PFSK-1 (cell line): ENCODE results near the gene ZNF548.

Experiments used
- FOXP2 ChIP-seq: optimal IDR thresholded peaks from 2 replicates; pipeline ENCODE3; 2011; ENCODE audit warnings: borderline replicate concordance, control low read depth, inconsistent platforms; ENCODE audit not compliant: insufficient read depth; ENCODE audit errors: extremely low read length, extremely low read depth
- POLR2AphosphoS5 ChIP-seq: IDR thresholded peaks from 2 replicates; pipeline ENCODE4 v1.6.1; 2012; ENCODE audit warnings: low read depth, mild to moderate bottlenecking, control low read depth, low read length, moderate library complexity
- SIN3A ChIP-seq: IDR thresholded peaks from 2 replicates; pipeline ENCODE4 v1.6.1; 2012; ENCODE audit warnings: mild to moderate bottlenecking, low read length, moderate library complexity, borderline replicate concordance; ENCODE audit not compliant: insufficient read depth
- TAF1 ChIP-seq: IDR thresholded peaks from 2 replicates; pipeline ENCODE4 v1.6.1; 2012; ENCODE audit warnings: low read length, control low read depth, borderline replicate concordance; ENCODE audit not compliant: insufficient read depth
- TF ChIP-seq, protein P1 (sequence below), 2 experiments: IDR thresholded peaks; 2 replicates each; pipeline versions ENCODE4 v1.6.1 to v1.8.0; 2011 to 2012; ENCODE audit warnings: low read depth in 2 of 2, low read length in 2 of 2, control low read depth in 1 of 2, inconsistent platforms in 1 of 2, mild to moderate bottlenecking in 1 of 2, moderate library complexity in 1 of 2; ENCODE audit not compliant: insufficient read depth in 1 of 2

Gene ZNF548

DNA sequence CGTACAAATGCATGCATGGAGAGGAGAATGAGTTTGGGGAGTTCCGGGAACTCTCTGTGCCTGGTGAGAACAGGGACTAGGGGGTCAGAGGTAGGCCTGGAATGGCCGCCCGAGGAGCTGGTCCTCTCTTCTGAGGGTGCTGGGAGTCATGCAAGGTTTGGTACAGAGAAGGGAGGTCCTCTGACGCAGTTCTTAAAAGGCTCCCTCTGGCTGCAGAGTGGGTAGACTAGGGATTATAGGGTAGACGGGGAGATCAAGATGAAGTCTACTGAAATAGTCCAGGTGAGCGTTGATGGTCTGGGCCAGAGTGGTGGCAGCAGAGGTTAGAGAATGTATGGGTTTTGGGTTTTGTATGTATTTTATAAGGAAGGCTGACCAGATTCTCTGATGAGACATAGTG, 37.8 kb upstream of the ZNF548 start:
- no peak for TF ChIP-seq POLR2AphosphoS5

DNA sequence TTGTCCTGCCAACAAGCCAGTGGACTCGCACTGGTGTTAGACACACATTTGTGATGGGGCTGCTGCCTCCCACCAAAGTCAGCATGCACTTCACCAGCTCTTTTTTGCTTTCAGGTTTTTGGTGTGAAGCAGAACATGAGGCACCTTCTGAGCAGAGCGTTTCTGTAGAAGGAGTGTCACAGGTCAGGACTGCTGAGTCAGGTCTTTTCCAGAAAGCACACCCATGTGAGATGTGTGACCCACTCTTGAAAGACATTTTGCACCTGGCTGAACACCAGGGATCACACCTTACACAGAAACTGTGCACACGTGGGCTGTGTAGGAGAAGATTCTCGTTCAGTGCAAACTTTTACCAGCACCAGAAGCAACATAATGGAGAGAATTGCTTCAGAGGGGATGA, 33.7 kb upstream of the ZNF548 start:
- no peak for TF ChIP-seq SIN3A
- no peak for TF ChIP-seq TAF1
- TF ChIP-seq POLR2AphosphoS5: no peak
- TF ChIP-seq, protein P1, sequence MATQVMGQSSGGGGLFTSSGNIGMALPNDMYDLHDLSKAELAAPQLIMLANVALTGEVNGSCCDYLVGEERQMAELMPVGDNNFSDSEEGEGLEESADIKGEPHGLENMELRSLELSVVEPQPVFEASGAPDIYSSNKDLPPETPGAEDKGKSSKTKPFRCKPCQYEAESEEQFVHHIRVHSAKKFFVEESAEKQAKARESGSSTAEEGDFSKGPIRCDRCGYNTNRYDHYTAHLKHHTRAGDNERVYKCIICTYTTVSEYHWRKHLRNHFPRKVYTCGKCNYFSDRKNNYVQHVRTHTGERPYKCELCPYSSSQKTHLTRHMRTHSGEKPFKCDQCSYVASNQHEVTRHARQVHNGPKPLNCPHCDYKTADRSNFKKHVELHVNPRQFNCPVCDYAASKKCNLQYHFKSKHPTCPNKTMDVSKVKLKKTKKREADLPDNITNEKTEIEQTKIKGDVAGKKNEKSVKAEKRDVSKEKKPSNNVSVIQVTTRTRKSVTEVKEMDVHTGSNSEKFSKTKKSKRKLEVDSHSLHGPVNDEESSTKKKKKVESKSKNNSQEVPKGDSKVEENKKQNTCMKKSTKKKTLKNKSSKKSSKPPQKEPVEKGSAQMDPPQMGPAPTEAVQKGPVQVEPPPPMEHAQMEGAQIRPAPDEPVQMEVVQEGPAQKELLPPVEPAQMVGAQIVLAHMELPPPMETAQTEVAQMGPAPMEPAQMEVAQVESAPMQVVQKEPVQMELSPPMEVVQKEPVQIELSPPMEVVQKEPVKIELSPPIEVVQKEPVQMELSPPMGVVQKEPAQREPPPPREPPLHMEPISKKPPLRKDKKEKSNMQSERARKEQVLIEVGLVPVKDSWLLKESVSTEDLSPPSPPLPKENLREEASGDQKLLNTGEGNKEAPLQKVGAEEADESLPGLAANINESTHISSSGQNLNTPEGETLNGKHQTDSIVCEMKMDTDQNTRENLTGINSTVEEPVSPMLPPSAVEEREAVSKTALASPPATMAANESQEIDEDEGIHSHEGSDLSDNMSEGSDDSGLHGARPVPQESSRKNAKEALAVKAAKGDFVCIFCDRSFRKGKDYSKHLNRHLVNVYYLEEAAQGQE (IDR thresholded peaks at IDR 0.05; ENCODE audit: insufficient read depth in 1 of 2, low read depth in 2 of 2, low read length in 2 of 2): no peak
- TF ChIP-seq FOXP2: no peak

DNA sequence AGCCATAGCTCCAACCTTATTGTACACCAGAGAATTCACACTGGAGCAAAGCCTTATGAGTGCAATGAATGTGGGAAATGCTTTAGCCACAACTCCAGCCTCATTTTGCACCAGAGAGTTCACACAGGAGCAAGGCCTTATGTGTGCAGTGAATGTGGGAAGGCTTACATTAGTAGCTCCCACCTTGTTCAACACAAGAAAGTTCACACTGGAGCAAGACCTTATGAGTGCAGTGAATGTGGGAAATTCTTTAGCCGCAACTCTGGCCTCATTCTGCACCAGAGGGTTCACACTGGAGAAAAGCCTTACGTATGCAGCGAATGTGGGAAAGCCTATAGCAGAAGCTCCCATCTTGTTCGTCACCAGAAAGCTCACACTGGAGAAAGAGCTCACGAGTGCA, 32.2 kb upstream of the ZNF548 start:
- TF ChIP-seq POLR2AphosphoS5: no peak
- TF ChIP-seq, protein P1 (IDR thresholded peaks at IDR 0.05; ENCODE audit: insufficient read depth in 1 of 2, low read depth in 2 of 2, low read length in 2 of 2): no peak
- TF ChIP-seq FOXP2: no peak
- no peak for TF ChIP-seq TAF1
- no peak for TF ChIP-seq SIN3A

- TF ChIP-seq POLR2AphosphoS5 (no peak), TAF1 (no peak), FOXP2 (no peak), SIN3A (no peak)
- TF ChIP-seq, protein P1 (IDR thresholded peaks at IDR 0.05; ENCODE audit: insufficient read depth in 1 of 2, low read depth in 2 of 2, low read length in 2 of 2): no peak
These were observed 30.4 kb upstream of the ZNF548 start for GRCh38 chr19:57359300-57359699.

DNA sequence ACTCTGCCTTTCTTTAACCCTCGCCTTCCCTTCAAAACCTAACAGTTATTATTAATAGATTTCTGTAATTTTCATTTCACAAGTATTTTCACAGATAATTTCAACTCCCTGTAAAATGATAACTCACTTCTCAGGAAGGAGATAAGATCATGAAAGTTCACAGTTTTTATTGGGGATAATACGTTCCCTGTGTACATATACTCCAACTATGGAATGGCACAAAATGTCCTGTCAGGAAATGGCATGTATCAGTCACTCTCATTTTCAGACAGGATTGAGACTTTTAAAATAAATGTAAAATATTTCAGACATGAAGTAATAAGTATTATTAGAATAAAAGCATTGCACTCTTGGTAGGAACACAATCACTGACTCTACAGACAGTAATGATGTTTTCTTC, 27.2 kb upstream of the ZNF548 start:
- TF ChIP-seq, protein P1 (IDR thresholded peaks at IDR 0.05; ENCODE audit: insufficient read depth in 1 of 2, low read depth in 2 of 2, low read length in 2 of 2): no peak
- TF ChIP-seq TAF1 (no peak), SIN3A (no peak), FOXP2 (no peak), POLR2AphosphoS5 (no peak)
